Suppressor macrophage treated with lipopolysaccharide for 1 hour (primary cell): Measurements from ENCODE around the gene DLGAP1.
A peak's percentile ranks its signal among the peaks of the same experiment; 100 is the strongest.

ENCODE experiments used
- DNase-seq, 3 donors: peaks; one replicate each; pipeline ENCODE4 v3.0.0-alpha.2; 2020 to 2022

The DLGAP1 gene

GRCh38 chr18:3510896-3511295 lies 944.2 kb downstream of the DLGAP1 start:
- no peak for DNase-seq

- DNase-seq = no peak
These were observed 945.1 kb downstream of the DLGAP1 start for GRCh38 chr18:3510024-3510423.

- peak in 2 of 3 donors; percentile 13 to 32 for DNase-seq
These were observed 946.2 kb downstream of the DLGAP1 start for GRCh38 chr18:3508576-3509549.

GRCh38 chr18:3504637-3505036 lies 950.5 kb downstream of the DLGAP1 start:
- DNase-seq = no peak

- no peak for DNase-seq
These were observed 952.5 kb downstream of the DLGAP1 start for GRCh38 chr18:3502650-3503049.

GRCh38 chr18:3500016-3500415 lies 955.1 kb downstream of the DLGAP1 start:
- no peak for DNase-seq

GRCh38 chr18:3499501-3499900 lies 955.6 kb downstream of the DLGAP1 start:
- DNase-seq = peak in 1 of 3 donors; percentile 20

- peak in 2 of 3 donors; percentile 25 to 54 for DNase-seq
These were observed 956.2 kb downstream of the DLGAP1 start for GRCh38 chr18:3498698-3499471.

- DNase-seq = peak in 2 of 3 donors; percentile 14 to 65
These were observed 959.2 kb downstream of the DLGAP1 start for GRCh38 chr18:3495691-3496430.

- peak in 1 of 3 donors; percentile 21 for DNase-seq
These were observed 960.5 kb downstream of the DLGAP1 start for GRCh38 chr18:3494569-3494968.

GRCh38 chr18:3494245-3494526 lies 960.9 kb downstream of the DLGAP1 start:
- no peak for DNase-seq

- peak; percentile 40 to 59 (median 49) for DNase-seq
These were observed 961.4 kb downstream of the DLGAP1 start for GRCh38 chr18:3493501-3494244.

GRCh38 chr18:3492721-3493120 lies 962.4 kb downstream of the DLGAP1 start:
- no peak for DNase-seq

GRCh38 chr18:3491981-3492555 lies 963.0 kb downstream of the DLGAP1 start:
- no peak for DNase-seq

GRCh38 chr18:3489462-3489861 lies 965.6 kb downstream of the DLGAP1 start:
- DNase-seq = no peak

GRCh38 chr18:3486512-3486911 lies 968.6 kb downstream of the DLGAP1 start:
- DNase-seq = no peak

- no peak for DNase-seq
These were observed 969.7 kb downstream of the DLGAP1 start for GRCh38 chr18:3485153-3486149.

GRCh38 chr18:3482258-3482657 lies 972.8 kb downstream of the DLGAP1 start:
- no peak for DNase-seq

GRCh38 chr18:3481696-3482210 lies 973.4 kb downstream of the DLGAP1 start:
- DNase-seq = peak; percentile 30 to 43 (median 35)

- no peak for DNase-seq
These were observed 974.1 kb downstream of the DLGAP1 start for GRCh38 chr18:3480827-3481573.
